Measurements from ENCODE around the gene PPP3CB.

The PPP3CB gene

DNA sequence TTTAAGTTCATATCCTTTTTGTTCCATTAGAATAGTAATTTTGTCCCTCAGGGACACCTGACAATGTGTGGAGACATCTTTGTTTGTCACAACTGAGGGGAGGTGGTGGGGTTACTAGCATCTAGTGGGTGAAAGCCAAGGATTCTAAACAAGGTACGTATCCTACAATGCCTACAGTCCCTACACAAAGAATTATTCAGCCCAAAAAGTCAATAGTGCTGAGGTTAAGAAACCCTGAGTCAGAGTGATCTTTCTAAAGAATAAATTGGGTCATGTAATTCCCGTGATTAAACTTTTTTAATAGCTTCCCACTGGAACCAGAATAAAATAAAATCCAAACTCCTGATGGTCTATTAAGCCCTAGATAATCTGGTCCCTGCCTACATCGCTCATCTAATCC is 79.3 kb downstream of the PPP3CB start:
- TF ChIP-seq, protein P1, sequence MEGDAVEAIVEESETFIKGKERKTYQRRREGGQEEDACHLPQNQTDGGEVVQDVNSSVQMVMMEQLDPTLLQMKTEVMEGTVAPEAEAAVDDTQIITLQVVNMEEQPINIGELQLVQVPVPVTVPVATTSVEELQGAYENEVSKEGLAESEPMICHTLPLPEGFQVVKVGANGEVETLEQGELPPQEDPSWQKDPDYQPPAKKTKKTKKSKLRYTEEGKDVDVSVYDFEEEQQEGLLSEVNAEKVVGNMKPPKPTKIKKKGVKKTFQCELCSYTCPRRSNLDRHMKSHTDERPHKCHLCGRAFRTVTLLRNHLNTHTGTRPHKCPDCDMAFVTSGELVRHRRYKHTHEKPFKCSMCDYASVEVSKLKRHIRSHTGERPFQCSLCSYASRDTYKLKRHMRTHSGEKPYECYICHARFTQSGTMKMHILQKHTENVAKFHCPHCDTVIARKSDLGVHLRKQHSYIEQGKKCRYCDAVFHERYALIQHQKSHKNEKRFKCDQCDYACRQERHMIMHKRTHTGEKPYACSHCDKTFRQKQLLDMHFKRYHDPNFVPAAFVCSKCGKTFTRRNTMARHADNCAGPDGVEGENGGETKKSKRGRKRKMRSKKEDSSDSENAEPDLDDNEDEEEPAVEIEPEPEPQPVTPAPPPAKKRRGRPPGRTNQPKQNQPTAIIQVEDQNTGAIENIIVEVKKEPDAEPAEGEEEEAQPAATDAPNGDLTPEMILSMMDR (IDR thresholded peaks at IDR 0.05; ENCODE audit: low read depth, low read length), result no peak
- H3K4me3 ChIP-seq (ENCODE audit: low read depth, low read length), result no peak overlapping the region

DNA sequence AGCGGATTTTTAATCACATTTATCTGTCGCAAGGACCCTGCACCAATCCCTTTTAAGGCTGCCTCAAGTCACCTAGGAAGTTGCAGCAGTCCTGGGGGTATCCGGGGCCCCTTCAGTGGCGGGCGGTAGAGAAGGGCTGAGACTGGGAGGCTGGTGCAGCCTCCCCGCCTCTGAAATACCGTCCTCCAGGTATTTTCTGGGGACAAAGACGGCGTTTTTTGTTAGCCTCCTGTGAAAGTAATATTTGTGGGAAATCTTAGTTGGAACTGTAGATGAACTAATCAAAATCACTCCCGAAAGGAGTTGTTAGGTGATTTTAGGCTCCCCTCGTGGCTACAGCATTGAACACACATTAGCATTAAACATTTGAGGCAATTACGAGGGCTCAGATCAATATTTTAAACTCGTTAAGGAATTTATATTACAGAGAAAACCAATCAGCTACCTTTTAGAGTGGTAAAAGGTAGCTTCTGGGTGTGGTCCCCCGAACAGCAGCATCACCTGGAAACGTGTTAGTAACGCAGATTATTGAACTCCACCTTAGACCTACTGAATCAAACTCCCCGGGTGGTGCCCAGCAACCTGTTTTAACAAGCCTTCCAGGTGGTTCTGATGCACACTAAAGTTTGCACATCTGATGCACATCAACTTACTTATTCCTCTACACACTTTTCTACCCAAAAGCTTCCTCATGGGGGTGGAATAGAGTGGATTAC is 81.4 kb downstream of the PPP3CB start:
- TF ChIP-seq, protein P1 (IDR thresholded peaks at IDR 0.05; ENCODE audit: low read depth, low read length), result no peak
- H3K4me3 ChIP-seq (ENCODE audit: low read depth, low read length), result peak overlapping the region; percentile 91

DNA sequence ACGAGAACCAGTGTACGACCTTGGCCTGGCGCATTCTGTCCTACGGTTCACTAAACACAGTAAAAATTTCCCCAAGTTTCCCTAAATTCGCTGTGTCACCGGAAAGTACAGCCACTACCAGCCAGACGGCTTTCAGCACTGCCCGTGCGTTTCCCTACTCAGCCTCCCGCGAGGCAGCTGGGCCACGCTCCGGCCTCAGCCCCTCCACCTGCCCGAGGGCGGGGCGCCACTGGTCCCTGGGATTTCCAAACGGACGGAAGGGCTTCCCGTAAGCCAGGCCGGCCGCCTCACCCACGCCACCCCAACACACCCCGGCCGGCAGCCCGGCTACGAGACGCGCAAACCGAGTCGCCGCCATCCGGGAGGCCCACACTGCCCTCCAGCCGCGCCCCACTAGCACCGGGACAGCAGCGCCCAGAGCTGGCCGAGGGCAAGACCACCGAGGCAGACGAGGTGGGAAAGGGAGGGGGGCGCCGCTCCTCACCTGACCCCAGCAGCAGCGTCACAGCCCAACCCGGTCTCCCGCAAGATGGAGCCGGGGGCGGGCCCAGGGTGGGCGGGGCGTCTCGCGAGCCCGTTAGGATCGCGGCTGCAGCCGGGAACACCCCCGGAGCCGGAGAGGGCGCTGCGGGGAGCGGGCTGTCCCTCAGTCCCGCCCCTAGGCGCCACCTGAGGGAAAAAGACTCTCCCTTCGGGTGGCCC is 82.1 kb downstream of the PPP3CB start, which contains the start of gene ANXA7:
ANXA7 (minus strand) TSS at position 531 of the 702 bp plus-strand sequence. CDS start 13,202 bp downstream, outside the sequence.
- peak within 1 kb of the TSS; percentile 91 for H3K4me3 ChIP-seq (ENCODE audit: low read depth, low read length)
- TF ChIP-seq, protein P1 (IDR thresholded peaks at IDR 0.05; ENCODE audit: low read depth, low read length), result no peak

DNA sequence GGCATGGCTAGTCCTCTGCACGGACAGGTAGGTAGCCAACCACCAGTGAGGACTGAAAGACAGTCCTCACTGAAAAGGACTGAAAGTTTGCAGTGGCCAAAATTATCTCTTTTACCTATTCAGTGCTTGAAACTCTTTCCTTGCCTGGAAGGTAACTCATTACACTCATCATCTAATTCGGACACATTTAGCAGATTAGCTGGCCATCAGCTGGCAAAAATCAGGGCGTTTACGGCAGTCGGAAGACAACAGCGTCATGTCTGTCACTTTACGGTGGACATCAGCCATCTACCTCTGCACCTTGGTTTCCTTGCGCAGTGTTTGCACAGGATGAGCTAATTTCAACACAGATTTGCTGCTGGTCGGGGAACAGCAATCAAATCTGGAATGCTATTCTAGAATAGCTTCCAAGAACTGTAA is 82.7 kb downstream of the PPP3CB start:
- peak overlapping the region; percentile 91 for H3K4me3 ChIP-seq (ENCODE audit: low read depth, low read length)

GRCh38 chr10:73410897-73411296 is 84.9 kb downstream of the PPP3CB start:
- TF ChIP-seq, protein P1 (IDR thresholded peaks at IDR 0.05; ENCODE audit: low read depth, low read length), result no peak
- H3K4me3 ChIP-seq (ENCODE audit: low read depth, low read length), result no peak overlapping the region

More for the DNA sequence above, 82.7 kb downstream of the PPP3CB start:
- TF ChIP-seq, protein P1 (IDR thresholded peaks at IDR 0.05; ENCODE audit: low read depth, low read length), result no peak

GRCh38 chr10:73408978-73409521 is 86.8 kb downstream of the PPP3CB start:
- H3K4me3 ChIP-seq (ENCODE audit: low read depth, low read length), result no peak overlapping the region
- TF ChIP-seq, protein P1 (IDR thresholded peaks at IDR 0.05; ENCODE audit: low read depth, low read length), result no peak

DNA sequence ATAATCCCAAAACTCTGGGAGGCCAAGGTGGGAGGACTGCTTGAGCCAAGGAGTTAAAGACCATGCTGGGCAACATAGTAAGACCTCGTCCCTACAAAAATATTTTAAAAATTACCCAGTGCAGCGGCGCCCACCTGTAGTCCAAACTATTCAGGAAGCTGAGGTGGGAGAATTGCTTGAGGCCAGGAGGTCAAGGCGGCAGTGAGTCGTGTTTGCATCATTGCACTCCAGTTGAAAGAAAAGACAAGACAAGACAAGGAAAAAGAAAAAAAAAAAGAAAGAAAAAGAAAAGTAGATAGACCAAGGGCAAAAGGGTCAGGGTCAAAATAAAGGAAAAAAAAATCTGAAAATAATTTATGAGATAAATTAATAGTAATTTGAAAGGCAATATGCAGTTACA is 87.8 kb downstream of the PPP3CB start:
- no peak overlapping the region for H3K4me3 ChIP-seq (ENCODE audit: low read depth, low read length)
- TF ChIP-seq, protein P1 (IDR thresholded peaks at IDR 0.05; ENCODE audit: low read depth, low read length), result no peak
